Gastroesophageal sphincter (tissue), 4 donors: ENCODE measurements around the gene PEX11A. TPM values are rescaled to one million over a fixed set of nuclear protein-coding genes. Genes with fewer than 3 reads are reported as not detected.

Experiments used
- ATAC-seq: fragments of 150-250 bp; one replicate; pipeline ENCODE4 v1.9.1; 2016; ENCODE audit warnings: mild to moderate bottlenecking, moderate library complexity
- H3K27ac ChIP-seq, 4 donors: fragments of 200-600 bp; sonication (generic) in 3 of 4; 1 replicate in 3 of 4; 2 replicates in 1 of 4; pipeline ENCODE4 v1.5.1; 2016 to 2019
- H3K27me3 ChIP-seq: fragments of 200-600 bp; sonication (generic); one replicate; pipeline ENCODE4 v1.5.1; 2019
- H3K36me3 ChIP-seq, 2 donors: fragments of 200-600 bp; sonication (generic); one replicate each; pipeline ENCODE4 v1.5.1; 2019; ENCODE audit warnings: control low read depth in 1 of 2
- H3K4me1 ChIP-seq, 3 donors: fragments of 200-600 bp; sonication (generic); 1 replicate in 2 of 3; 2 replicates in 1 of 3; pipeline ENCODE4 v1.5.1; 2016 to 2019; ENCODE audit warnings: control low read depth in 2 of 3
- H3K4me3 ChIP-seq, 2 donors: fragments of 200-600 bp; sonication (generic); one replicate each; pipeline ENCODE4 v1.5.1; 2019; ENCODE audit warnings: mild to moderate bottlenecking in 1 of 2, moderate library complexity in 1 of 2
- H3K9me3 ChIP-seq, 3 donors: fragments of 200-600 bp; sonication (generic); one replicate each; pipeline ENCODE4 v1.5.1; 2017 to 2019; ENCODE audit warnings: control low read depth in 2 of 3
- CTCF ChIP-seq, 4 experiments: fragments of 200-600 bp in 2 of 4; fragments of 450-650 bp in 2 of 4; sonication (generic) in 1 of 4; IDR thresholded peaks; one replicate each; pipeline ENCODE4 v1.5.1; 2017 to 2019; ENCODE audit warnings: antibody characterized with exemption in 4 of 4, mild to moderate bottlenecking in 2 of 4, moderate library complexity in 2 of 4
- EP300 ChIP-seq: sonication (generic); formaldehyde crosslinking; IDR thresholded peaks from one replicate; pipeline ENCODE4 v1.6.1; 2017; ENCODE audit warnings: antibody characterized with exemption, mild to moderate bottlenecking
- POLR2A ChIP-seq, 2 donors: fragments of 450-650 bp; IDR thresholded peaks; one replicate each; pipeline ENCODE4 v1.6.1; 2017; ENCODE audit warnings: antibody characterized with exemption in 2 of 2, mild to moderate bottlenecking in 2 of 2, moderate library complexity in 1 of 2
- POLR2AphosphoS5 ChIP-seq: sonication (generic); formaldehyde crosslinking; IDR thresholded peaks from one replicate; pipeline ENCODE4 v1.6.1; 2017; ENCODE audit warnings: antibody characterized with exemption
- WGBS, 2 donors: methylation state at CpG; one replicate each; pipeline ENCODE4 v1.1.5; 2018; ENCODE audit warnings: low coverage in 1 of 2; 5-methylcytosine and 5-hydroxymethylcytosine counted together
- small RNA-seq, 4 donors: library from RNA; depleted of rRNA; stranded (forward); fragments of <200 nt; gene quantifications; one replicate each; pipeline ENCODE3, GENCODE V24; 2016
- total RNA-seq, 4 donors: library from RNA; depleted of rRNA; stranded (reverse); fragments of >200 nt; gene quantifications; one replicate each; pipeline ENCODE4 v1.1.0, GENCODE V29; 2016

PEX11A gene
- total RNA-seq, 4 donors from 2014 or later, result 11.6 to 17.6 (median 16.4) TPM

- 90 to 100% methylated on average over 1 to 6 of the region's 23 CpGs for WGBS, 2 donors
- H3K4me3 ChIP-seq, result no peak overlapping the region
- H3K27ac ChIP-seq, result no peak overlapping the region
- no peak for TF ChIP-seq POLR2A (IDR thresholded peaks at IDR 0.05)
- no peak for TF ChIP-seq POLR2AphosphoS5
- no peak for TF ChIP-seq EP300
- TF ChIP-seq CTCF (IDR thresholded peaks at IDR 0.05), result no peak
- H3K4me1 ChIP-seq, result no peaks in the 10 kb centered on the region
- ATAC-seq, result no peak
- peaks cover 0 to 60% of the 10 kb centered on the region in 2 donors for H3K36me3 ChIP-seq
- H3K9me3 ChIP-seq, result no peaks in the 10 kb centered on the region
- H3K27me3 ChIP-seq, result no peaks in the 10 kb centered on the region
These were observed 57.0 kb downstream of the PEX11A start for GRCh38 chr15:89633585-89633984.

GRCh38 chr15:89632563-89633430, 57.8 kb downstream of the PEX11A start:
- Histone ChIP-seq H3K27ac (no peak overlapping the region), H3K9me3 (no peaks in the 10 kb centered on the region), H3K4me1 (no peaks in the 10 kb centered on the region), H3K4me3 (no peak overlapping the region), H3K36me3 (peaks cover 0 to 68% of the 10 kb centered on the region in 2 donors), H3K27me3 (no peaks in the 10 kb centered on the region)
- WGBS, 2 donors, result 89 to 98% methylated on average over 3 to 7 of the region's 18 CpGs
- ATAC-seq, result no peak
- TF ChIP-seq EP300 (no peak), POLR2AphosphoS5 (no peak), CTCF (IDR thresholded peaks at IDR 0.05) (no peak), POLR2A (IDR thresholded peaks at IDR 0.05) (no peak)

- Histone ChIP-seq H3K4me3 (no peak overlapping the region), H3K27me3 (no peaks in the 10 kb centered on the region), H3K9me3 (no peaks in the 10 kb centered on the region), H3K4me1 (no peaks in the 10 kb centered on the region), H3K36me3 (peaks cover 0 to 77% of the 10 kb centered on the region in 2 donors), H3K27ac (no peak overlapping the region)
- WGBS, 2 donors, result 80 to 86% methylated on average over 6 to 7 of the region's 10 CpGs
- no peak for TF ChIP-seq CTCF (IDR thresholded peaks at IDR 0.05)
- TF ChIP-seq POLR2A (IDR thresholded peaks at IDR 0.05), result no peak
- no peak for TF ChIP-seq EP300
- no peak for TF ChIP-seq POLR2AphosphoS5
- ATAC-seq, result no peak
These were observed 58.7 kb downstream of the PEX11A start for GRCh38 chr15:89631902-89632264.

Small RNA genes within 50 kb of the gene (small RNA-seq; reads per million reads assigned to genes)
- 0 reads per million in 4 donors for gene RNU6-132P

Other genes with a start within 250 kb of the PEX11A start
- 100 to 1,000 TPM in 1 of 4 donors, 10 to 100 TPM in 1, 1 to 10 TPM in 2; 1.5 to 140 (median 8.4) TPM for gene RHCG, start 194.2 kb downstream of the PEX11A start, total RNA-seq
- 1 to 10 TPM in 1 of 4 donors, not detected in 3; 1.2 TPM for gene TICRR, start 115.3 kb downstream of the PEX11A start, total RNA-seq
- 10 to 100 TPM; 17.0 to 26.3 (median 18.3) TPM for gene KIF7, start 35.3 kb downstream of the PEX11A start, total RNA-seq
- gene PLIN1, start 11.4 kb downstream of the PEX11A start, total RNA-seq, result 10 to 100 TPM in 1 of 4 donors, 1 to 10 TPM in 3; 1.2 to 22.2 (median 2.5) TPM
- gene WDR93, start 57 bp upstream of the PEX11A start, total RNA-seq, result under 1 TPM in 1 of 4 donors, not detected in 3; 0.15 TPM
- gene MESP1, start 60.5 kb upstream of the PEX11A start, total RNA-seq, result 1 to 10 TPM in 1 of 4 donors, under 1 TPM in 3; 0.15 to 2.0 (median 0.60) TPM
- not detected for gene MESP2, start 85.6 kb upstream of the PEX11A start, total RNA-seq
- 10 to 100 TPM in 3 of 4 donors, 1 to 10 TPM in 1; 2.3 to 24.4 (median 15.9) TPM for gene ANPEP, start 124.1 kb upstream of the PEX11A start, total RNA-seq
- gene AP3S2, start 203.2 kb upstream of the PEX11A start, total RNA-seq, result 10 to 100 TPM; 38.9 to 60.2 (median 46.2) TPM
- gene ARPIN, start 222.2 kb upstream of the PEX11A start, total RNA-seq, result 10 to 100 TPM; 20.9 to 25.4 (median 24.3) TPM